Measurements from ENCODE around the gene RBKS.
"Not testable (repeated sequence)": the region's sequence is repeated elsewhere in the genome, so short reads cannot be mapped to it uniquely, and the experiment has no call there.

Gene RBKS

GRCh38 chr2:27903649-27904404 is 13.6 kb upstream of the RBKS start:
- peak; percentile 33 for DNase-seq

- no peak for DNase-seq
Measured at GRCh38 chr2:27903018-27903417, 12.8 kb upstream of the RBKS start.

GRCh38 chr2:27902098-27902497 is 11.9 kb upstream of the RBKS start:
- no peak for DNase-seq

DNA sequence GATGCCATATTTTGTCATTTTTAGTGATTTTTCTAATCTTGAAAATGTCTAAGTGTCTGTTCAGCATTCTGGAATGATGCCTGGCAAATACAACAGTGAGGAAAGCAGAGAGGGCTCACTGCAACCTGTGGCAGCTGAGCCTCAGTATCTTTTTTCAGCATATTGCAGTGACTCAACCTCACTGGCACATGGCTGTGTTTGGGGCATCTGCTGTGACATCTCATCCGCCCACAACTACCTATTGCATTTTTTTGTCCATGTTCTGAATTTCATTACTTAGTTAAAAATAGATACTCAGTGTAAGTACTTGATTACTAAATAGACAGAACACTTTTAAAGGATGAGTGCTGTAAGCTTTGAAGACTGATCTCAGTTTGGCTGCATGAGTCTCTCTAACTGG is 11.0 kb upstream of the RBKS start:
- DNase-seq, result no peak

DNA sequence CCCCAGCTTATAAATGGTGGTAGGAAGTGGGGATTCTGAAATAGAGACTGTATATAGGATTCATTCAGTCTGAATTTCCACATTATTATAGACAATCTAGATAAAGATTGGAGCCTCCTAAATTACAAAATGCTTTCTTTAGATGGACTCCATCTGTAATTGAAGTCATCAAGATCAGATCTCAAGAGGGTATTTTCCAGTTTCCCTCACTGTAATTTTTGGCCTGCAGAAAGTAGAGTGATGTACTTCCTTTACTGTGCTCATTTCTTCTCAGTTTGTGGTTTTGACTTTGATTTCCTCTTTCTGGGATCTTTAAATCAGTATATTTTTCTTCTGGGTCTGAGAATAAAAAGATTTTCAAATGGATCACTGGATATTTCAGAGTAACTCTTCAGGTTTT is 7.5 kb upstream of the RBKS start:
- no peak for DNase-seq

DNA sequence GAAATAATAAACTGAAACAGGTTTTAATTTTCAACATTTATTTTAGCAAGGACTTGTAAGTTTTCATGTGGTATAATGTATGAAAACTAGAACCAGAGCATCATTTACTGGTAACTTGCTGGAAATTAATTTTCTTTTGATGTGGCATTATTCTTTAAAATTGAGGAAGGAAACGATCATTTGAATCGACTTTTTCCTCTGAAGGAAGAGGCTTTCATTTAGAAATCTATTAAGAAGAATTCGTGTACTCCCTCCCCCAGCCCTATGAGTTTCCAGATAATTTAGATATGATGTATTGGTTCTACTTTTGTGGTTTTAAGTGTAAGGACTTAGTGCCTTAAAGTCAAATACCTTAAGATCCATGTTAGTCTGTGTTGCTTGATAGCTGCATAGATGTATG is 2.8 kb upstream of the RBKS start:
- no peak for DNase-seq

DNA sequence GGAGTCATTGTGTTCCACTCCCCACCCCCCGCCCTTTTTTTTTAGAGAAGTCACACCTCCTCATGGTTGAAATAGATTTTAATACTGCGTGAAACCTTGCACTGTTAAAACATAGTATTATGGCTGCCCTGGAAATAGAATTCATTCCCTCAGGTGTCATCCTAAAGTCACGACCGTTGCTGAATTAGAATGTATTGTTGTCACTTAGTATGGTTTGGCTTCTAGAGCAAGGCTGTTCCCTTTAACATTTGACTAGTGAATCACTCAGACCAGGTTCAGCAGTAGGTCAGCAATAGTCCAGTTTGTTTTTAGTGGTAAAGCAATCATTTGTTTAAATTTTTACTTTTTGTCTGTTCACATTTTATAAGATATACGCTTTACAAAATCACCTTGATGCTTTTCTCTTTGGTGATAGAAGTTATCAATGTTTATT is 1.5 kb upstream of the RBKS start:
- no peak for DNase-seq

DNA sequence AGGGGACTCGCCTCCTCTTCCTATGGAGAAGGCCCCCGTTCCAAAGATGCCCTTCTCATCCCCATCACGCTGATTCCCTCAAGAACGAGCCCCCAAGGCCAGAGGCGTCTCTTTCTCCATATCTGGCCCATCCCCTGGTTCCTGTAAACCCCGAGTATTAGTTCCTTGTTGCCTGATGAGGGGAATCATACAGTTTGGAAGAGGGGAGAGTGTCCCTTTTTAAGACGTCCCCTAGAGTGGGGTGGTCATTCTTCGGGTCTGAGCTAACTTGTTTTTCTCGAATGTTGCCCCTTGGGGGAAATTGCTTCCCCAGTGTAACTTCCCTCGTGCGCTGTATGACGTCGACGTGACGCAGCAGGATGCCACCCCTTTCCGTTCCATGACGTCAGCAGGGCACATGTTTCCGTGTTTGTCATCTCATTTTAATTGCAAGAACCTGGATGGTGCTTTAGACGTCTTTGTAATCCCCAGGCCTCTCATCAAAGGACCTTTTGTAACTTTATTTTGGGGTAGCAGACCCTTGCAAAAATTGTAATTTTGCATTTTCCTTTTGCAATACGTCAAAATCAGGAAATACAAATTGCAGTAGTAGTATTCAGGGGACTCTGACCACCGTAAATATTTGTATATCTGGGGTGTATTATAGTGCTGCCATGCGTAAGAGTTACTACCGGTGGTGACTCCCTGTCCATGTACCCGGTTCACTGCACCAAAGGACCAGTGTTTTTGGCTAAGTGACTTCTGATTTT is 911 bp upstream of the RBKS start:
- peak; percentile 42 for DNase-seq

- DNase-seq, result no peak
Measured at GRCh38 chr2:27889774-27890145, 427 bp downstream of the RBKS start.

- no peak for DNase-seq
Measured at GRCh38 chr2:27888790-27889189, 1.4 kb downstream of the RBKS start.

- DNase-seq, result no peak
Measured at GRCh38 chr2:27887830-27888229, 2.4 kb downstream of the RBKS start.

DNA sequence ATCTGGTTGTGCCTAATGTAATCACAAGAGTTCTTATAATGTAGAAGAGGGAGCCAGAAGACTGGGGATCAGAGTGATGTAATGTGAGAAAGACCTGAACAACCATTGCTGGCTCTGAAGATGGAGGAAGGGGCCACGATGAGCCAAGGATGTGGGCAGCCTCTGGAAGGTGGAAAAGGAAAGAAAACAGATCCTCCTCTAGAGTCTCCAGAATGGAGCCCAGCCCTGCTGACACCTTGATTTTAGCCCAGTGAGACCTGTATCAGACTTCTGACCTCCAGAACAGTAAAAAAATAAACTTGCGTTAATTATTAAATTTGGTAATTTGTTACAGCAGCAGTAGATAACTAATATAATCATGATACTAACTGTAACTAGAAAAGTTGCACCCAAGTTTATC is 3.1 kb downstream of the RBKS start:
- DNase-seq, result no peak

GRCh38 chr2:27886322-27886721 is 3.9 kb downstream of the RBKS start:
- DNase-seq, result no peak

GRCh38 chr2:27885661-27886060 is 4.5 kb downstream of the RBKS start:
- no peak for DNase-seq

GRCh38 chr2:27885234-27885633 is 5.0 kb downstream of the RBKS start:
- no peak for DNase-seq

GRCh38 chr2:27884601-27885000 is 5.6 kb downstream of the RBKS start:
- no peak for DNase-seq

- DNase-seq, result not testable (repeated sequence)
Measured at GRCh38 chr2:27882584-27882922, 7.6 kb downstream of the RBKS start.

DNA sequence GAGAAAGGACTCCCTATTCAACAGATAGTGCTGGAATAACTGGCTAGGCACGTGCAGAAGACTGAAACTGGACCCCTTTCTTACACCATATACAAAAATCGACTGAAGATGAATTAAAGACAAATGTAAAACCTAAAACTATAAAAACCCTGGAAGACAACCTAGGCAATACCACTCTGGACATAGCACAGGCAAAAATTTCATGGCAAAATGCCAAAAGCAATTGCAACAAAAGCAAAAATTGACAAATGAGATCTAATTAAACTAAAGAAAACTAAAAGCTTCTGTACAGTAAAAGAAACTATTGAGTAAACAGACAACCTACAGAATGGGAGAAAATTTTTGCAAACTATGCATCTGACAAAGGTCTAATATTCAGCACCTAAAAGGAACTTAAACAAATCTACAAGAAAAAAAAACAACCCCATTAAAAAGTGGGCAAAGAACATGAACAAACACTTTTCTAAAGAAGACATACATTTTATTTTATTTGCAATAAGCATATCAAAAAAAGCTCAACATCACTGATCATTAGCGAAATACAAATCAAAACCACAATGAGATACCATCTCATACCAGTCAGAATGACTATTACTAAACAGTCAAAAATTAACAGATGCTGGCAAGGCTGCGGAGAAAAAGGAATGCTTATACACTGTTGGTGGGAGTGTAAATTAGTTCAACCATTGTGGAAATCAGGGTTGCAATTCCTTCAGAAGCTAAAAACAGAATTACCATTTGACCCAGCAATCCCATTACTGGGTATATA is 8.2 kb downstream of the RBKS start:
- not testable (repeated sequence) for DNase-seq

DNA sequence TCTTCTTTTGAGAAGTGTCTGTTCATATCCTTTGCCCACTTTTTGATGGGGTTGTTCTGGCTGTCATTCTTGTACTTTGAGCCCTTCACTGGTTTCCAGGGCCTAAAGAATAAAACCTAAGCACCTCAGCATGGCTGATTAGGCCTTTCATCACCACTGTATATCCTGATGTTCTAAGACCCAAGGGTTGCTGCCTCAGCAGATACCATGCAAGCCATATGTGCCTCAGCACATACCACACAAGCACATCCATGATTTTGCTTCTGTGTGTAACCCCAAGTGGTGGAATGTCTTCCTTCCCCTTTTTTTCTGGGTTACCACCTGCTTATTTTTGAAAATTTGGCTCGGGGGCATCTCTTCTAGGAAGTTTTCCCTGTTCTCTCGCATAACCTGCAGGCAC is 11.4 kb downstream of the RBKS start:
- DNase-seq, result no peak

DNA sequence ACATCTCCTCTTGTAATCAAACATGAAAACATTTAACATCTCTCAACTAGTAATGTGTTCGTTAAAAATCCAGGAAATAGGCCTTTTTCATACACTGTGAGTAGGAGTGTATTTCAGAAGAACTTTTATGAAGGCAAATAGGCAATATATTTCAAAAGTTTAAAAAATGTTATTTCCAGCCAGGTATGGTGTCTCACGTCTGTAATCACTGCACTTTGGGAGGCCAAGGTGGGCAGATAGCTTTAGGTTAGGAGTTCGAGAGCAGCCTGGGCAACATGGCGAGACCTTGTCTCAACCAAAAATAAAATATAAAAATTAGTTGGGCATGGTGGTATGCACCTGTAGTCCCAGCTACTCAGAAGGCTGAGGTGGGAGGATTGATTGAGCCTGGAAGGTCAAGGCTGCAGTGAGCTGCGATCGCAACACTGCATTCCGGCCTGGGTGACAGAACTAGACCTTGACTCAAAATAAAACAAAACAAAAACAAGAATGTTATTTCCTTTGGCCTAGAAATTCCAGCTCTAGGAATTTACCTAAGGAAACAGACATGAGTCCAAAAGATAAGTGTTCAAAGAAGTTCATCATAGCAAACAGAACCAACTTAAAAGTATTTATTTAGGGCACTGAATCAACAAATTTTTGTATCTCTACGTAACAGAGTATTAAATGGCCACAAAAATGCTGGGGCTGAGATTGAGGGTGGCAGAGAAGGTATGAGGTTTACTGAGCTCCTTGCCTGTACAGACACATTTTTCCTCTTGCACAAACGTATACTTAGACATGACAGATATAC is 14.9 kb downstream of the RBKS start:
- no peak for DNase-seq

GRCh38 chr2:27873091-27873490 is 17.1 kb downstream of the RBKS start:
- no peak for DNase-seq

DNA sequence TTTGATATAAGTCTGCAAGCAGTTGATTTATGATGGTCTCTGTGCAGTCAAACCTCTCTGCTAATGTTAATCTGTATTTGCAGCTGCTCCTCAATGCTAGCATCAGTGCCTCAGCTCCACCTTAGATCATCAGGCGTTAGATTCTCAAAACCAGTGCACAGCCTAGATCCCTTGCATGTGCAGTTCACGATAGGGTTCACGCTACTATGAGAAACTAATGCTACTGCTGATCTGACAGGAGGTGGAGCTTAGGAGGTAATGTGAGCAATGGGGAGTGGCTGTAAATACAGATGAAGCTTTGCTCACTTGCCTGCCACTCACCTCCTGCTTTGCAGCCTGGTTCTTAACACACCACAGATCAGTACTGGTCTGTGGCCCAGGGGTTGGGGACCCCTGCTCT is 18.4 kb downstream of the RBKS start:
- DNase-seq, result no peak

GRCh38 chr2:27870724-27871123 is 19.5 kb downstream of the RBKS start:
- no peak for DNase-seq
